ENCODE data around the gene LYRM4.

DNA sequence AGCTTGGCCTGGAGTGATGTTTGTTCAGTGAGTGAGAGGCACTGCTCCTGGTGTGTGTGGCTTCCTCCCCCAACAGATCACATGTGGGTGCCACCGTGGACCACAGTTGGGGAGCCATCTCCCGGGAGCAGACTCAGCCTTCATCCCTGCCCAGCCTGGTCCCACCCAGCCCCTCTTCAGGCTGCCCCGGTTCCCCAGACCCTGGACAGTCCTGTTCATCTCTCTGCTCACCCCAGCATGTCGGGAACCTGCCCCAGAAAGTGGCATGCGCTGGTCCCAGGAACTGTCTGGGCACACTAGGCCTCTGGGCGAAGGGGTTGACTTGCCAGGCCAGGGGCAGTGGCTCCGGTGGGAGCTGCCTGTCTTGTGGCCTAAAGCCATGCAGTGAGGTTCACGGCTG is 197.1 kb downstream of the LYRM4 start:
- no peak for TF ChIP-seq CTCF (conservative IDR thresholded peaks at IDR 0.05)
- no peak for TF ChIP-seq EZH2 (IDR thresholded peaks at IDR 0.05; ENCODE audit: low read depth)
